Left lung (tissue), 10 donors: Measurements from ENCODE around the gene AUTS2. TPM values are rescaled to one million over a fixed set of nuclear protein-coding genes. Genes with fewer than 3 reads are reported as not detected.

Source experiments
- ATAC-seq: fragments of 200-7000 bp; cut with Tn5 transposase; one replicate; pipeline ENCODE4 v1.9.1; 2020; ENCODE audit warnings: moderate library complexity
- DNase-seq, 4 donors: peaks; one replicate each; pipeline ENCODE4 v3.0.0-alpha.2; 2013 to 2020
- H3K27ac ChIP-seq, 2 donors: fragments of 200-600 bp; sonication (generic) in 1 of 2; one replicate each; pipeline versions ENCODE4 v1.5.0 to v1.8.0; 2020 to 2021
- H3K27me3 ChIP-seq, 2 donors: fragments of 200-600 bp; sonication (generic) in 1 of 2; one replicate each; pipeline versions ENCODE4 v1.5.0 to v1.8.0; 2020 to 2021
- H3K36me3 ChIP-seq, 2 donors: fragments of 200-600 bp; sonication (generic) in 1 of 2; one replicate each; pipeline versions ENCODE4 v1.5.0 to v1.8.0; 2020 to 2021
- H3K4me1 ChIP-seq, 2 donors: fragments of 200-600 bp; one replicate each; pipeline ENCODE4 v1.8.0; 2021
- H3K4me3 ChIP-seq, 2 donors: fragments of 200-600 bp; sonication (generic) in 1 of 2; one replicate each; pipeline versions ENCODE4 v1.5.0 to v1.8.0; 2020 to 2021; ENCODE audit warnings: mild to moderate bottlenecking in 1 of 2
- H3K9me3 ChIP-seq, 2 donors: fragments of 200-600 bp; sonication (generic) in 1 of 2; one replicate each; pipeline versions ENCODE4 v1.5.0 to v1.8.0; 2020 to 2021
- CTCF ChIP-seq, 2 donors: fragments of 200-600 bp; sonication (generic) in 1 of 2; IDR thresholded peaks; one replicate each; pipeline versions ENCODE4 v1.5.0 to v1.8.0; 2021; ENCODE audit warnings: antibody characterized with exemption in 2 of 2
- intact Hi-C, 2 donors: fragments of 100-400 bp; cut with DNase I; formaldehyde crosslinking; loops; one replicate each; pipeline versions ENCODE4 v1.11.2 to v1.14.2; 2022
- polyA plus RNA-seq, 6 donors: library from polyadenylated mRNA; unstranded; fragments of 120-200 nt; gene quantifications; one replicate each; pipeline ENCODE4 v1.2.1, GENCODE V29; 2013; ENCODE audit not compliant: insufficient read length in 6 of 6
- total RNA-seq, 2 donors: library from RNA; stranded (reverse); fragmentation: NEBNext Ultra II Directional; extraction: Animal tissue kit (Norgen Biotek cat#: 25700); gene quantifications; one replicate each; pipeline ENCODE4 v1.2.1, GENCODE V29; 2021
- donor health status: DM: no; HTN: yes; CAD: no.
- donor health status: DM: no; HTN: no; CAD: no.

Gene AUTS2
- total and polyA plus RNA-seq, 8 donors: 40.4 to 119 (median 103) TPM

- Histone ChIP-seq H3K27me3 (no peaks in the 10 kb centered on the region), H3K9me3 (no peaks in the 10 kb centered on the region), H3K27ac (no peak overlapping the region), H3K4me3 (no peak overlapping the region), H3K36me3 (no peaks in the 10 kb centered on the region), H3K4me1 (peaks cover 37% of the 10 kb centered on the region in 2 donors)
- intact Hi-C loops: no loop called here
- ATAC-seq (no peak), DNase-seq (no peak)
- TF ChIP-seq CTCF (IDR thresholded peaks at IDR 0.05): no peak
These were observed 59.1 kb downstream of the AUTS2 start for GRCh38 chr7:69657331-69657730.

- Histone ChIP-seq H3K4me1 (peaks cover 37% of the 10 kb centered on the region in 2 donors), H3K9me3 (no peaks in the 10 kb centered on the region), H3K4me3 (no peak overlapping the region), H3K36me3 (no peaks in the 10 kb centered on the region), H3K27me3 (no peaks in the 10 kb centered on the region), H3K27ac (no peak overlapping the region)
- no peak for TF ChIP-seq CTCF (IDR thresholded peaks at IDR 0.05)
- ATAC-seq (no peak), DNase-seq (no peak)
- intact Hi-C loops: no loop called here
These were observed 59.7 kb downstream of the AUTS2 start for GRCh38 chr7:69657985-69658384.

GRCh38 chr7:69659983-69660382, 61.7 kb downstream of the AUTS2 start:
- Histone ChIP-seq H3K4me3 (no peak overlapping the region), H3K9me3 (no peaks in the 10 kb centered on the region), H3K4me1 (peaks cover 23 to 25% of the 10 kb centered on the region in 2 donors), H3K27ac (no peak overlapping the region), H3K36me3 (no peaks in the 10 kb centered on the region), H3K27me3 (no peaks in the 10 kb centered on the region)
- DNase-seq (no peak), ATAC-seq (no peak)
- intact Hi-C loops: no loop called here
- no peak for TF ChIP-seq CTCF (IDR thresholded peaks at IDR 0.05)

- ATAC-seq: no peak
- H3K27ac ChIP-seq: no peak overlapping the region
- H3K4me3 ChIP-seq: no peak overlapping the region
- no peaks in the 10 kb centered on the region for H3K27me3 ChIP-seq
- no peaks in the 10 kb centered on the region for H3K9me3 ChIP-seq
- TF ChIP-seq CTCF (IDR thresholded peaks at IDR 0.05): no peak
- no peak for DNase-seq
- H3K36me3 ChIP-seq: no peaks in the 10 kb centered on the region
- H3K4me1 ChIP-seq: peaks cover 14 to 21% of the 10 kb centered on the region in 2 donors
- intact Hi-C loops: no loop called here
These were observed 63.1 kb downstream of the AUTS2 start for GRCh38 chr7:69661342-69661741.

- no peak for DNase-seq
- Histone ChIP-seq H3K36me3 (no peaks in the 10 kb centered on the region), H3K4me3 (no peak overlapping the region), H3K27ac (no peak overlapping the region), H3K27me3 (no peaks in the 10 kb centered on the region), H3K4me1 (no peaks in the 10 kb centered on the region), H3K9me3 (no peaks in the 10 kb centered on the region)
- intact Hi-C loops: no loop called here
- TF ChIP-seq CTCF (IDR thresholded peaks at IDR 0.05): no peak
- ATAC-seq: peak; percentile 59
These were observed 65.9 kb downstream of the AUTS2 start for GRCh38 chr7:69663911-69664832.
